ENCODE measurements around the gene AMPD1.

The AMPD1 gene

GRCh38 chr1:114696810-114697209 is 1.5 kb upstream of the AMPD1 start:
- no peak for FAIRE-seq

- FAIRE-seq, result no peak
Measured at GRCh38 chr1:114694540-114695310, 621 bp downstream of the AMPD1 start.

- FAIRE-seq, result no peak
Measured at GRCh38 chr1:114692947-114693346, 2.4 kb downstream of the AMPD1 start.

GRCh38 chr1:114691061-114691460 is 4.3 kb downstream of the AMPD1 start:
- no peak for FAIRE-seq

- FAIRE-seq, result no peak
Measured at GRCh38 chr1:114690148-114690547, 5.2 kb downstream of the AMPD1 start.

GRCh38 chr1:114688526-114688925 is 6.8 kb downstream of the AMPD1 start:
- FAIRE-seq, result no peak

- no peak for FAIRE-seq
Measured at GRCh38 chr1:114685851-114686250, 9.5 kb downstream of the AMPD1 start.

GRCh38 chr1:114677691-114678090 is 17.7 kb downstream of the AMPD1 start:
- FAIRE-seq, result no peak

GRCh38 chr1:114676115-114676514 is 19.2 kb downstream of the AMPD1 start:
- FAIRE-seq, result no peak

- no peak for FAIRE-seq
Measured at GRCh38 chr1:114671939-114672275, 23.4 kb downstream of the AMPD1 start.

GRCh38 chr1:114671011-114671938 is 24.1 kb downstream of the AMPD1 start:
- no peak for FAIRE-seq

- FAIRE-seq, result no peak
Measured at GRCh38 chr1:114670083-114671010, 25.0 kb downstream of the AMPD1 start.

GRCh38 chr1:114669562-114670082 is 25.7 kb downstream of the AMPD1 start, which contains the start of gene DENND2C:
Gene DENND2C (minus strand): TSS chr1:114670049. CDS start chr1:114625984, 44,065 bp downstream.
- no peak for FAIRE-seq

GRCh38 chr1:114668784-114669561 is 26.4 kb downstream of the AMPD1 start:
- no peak for FAIRE-seq

- no peak for FAIRE-seq
Measured at GRCh38 chr1:114668373-114668772, 27.0 kb downstream of the AMPD1 start.

- no peak for FAIRE-seq
Measured at GRCh38 chr1:114666954-114667353, 28.4 kb downstream of the AMPD1 start.

- FAIRE-seq, result no peak
Measured at GRCh38 chr1:114660238-114660637, 35.1 kb downstream of the AMPD1 start.

- FAIRE-seq, result no peak
Measured at GRCh38 chr1:114651893-114652292, 43.5 kb downstream of the AMPD1 start.

GRCh38 chr1:114648503-114648902 is 46.8 kb downstream of the AMPD1 start:
- FAIRE-seq, result no peak

- FAIRE-seq, result no peak
Measured at GRCh38 chr1:114641377-114641776, 54.0 kb downstream of the AMPD1 start.

GRCh38 chr1:114638910-114639309 is 56.4 kb downstream of the AMPD1 start:
- FAIRE-seq, result no peak

- FAIRE-seq, result no peak
Measured at GRCh38 chr1:114632427-114632826, 62.9 kb downstream of the AMPD1 start.
